ENCODE measurements around the gene SH2D2A. TPM values are rescaled to one million over a fixed set of nuclear protein-coding genes. Genes with fewer than 3 reads are reported as not detected.
"Not testable (repeated sequence)": the region's sequence is repeated elsewhere in the genome, so short reads cannot be mapped to it uniquely, and the experiment has no call there.

SH2D2A gene
- total RNA-seq, 1 donor from 2014 or later, result 1.0 TPM

DNA sequence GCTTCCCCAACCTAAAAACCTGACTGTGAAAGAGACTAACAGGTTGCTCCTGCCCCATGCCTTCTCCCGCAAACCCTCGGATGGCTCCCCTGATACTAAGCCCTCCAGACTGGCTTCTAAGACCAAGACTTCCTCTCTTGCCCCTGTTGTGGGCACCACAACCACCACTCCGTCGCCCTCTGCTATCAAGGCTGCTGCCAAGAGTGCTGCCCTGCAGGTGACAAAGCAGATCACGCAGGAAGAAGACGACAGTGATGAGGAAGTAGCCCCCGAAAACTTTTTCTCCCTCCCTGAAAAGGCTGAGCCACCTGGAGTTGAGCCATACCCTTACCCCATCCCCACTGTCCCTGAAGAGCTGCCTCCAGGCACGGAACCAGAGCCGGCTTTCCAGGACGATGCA is 30.0 kb downstream of the SH2D2A start:
- DNase-seq, result no peak
- no peak for ATAC-seq
- intact Hi-C loops (cut with micrococcal nuclease), result no loop called here

DNA sequence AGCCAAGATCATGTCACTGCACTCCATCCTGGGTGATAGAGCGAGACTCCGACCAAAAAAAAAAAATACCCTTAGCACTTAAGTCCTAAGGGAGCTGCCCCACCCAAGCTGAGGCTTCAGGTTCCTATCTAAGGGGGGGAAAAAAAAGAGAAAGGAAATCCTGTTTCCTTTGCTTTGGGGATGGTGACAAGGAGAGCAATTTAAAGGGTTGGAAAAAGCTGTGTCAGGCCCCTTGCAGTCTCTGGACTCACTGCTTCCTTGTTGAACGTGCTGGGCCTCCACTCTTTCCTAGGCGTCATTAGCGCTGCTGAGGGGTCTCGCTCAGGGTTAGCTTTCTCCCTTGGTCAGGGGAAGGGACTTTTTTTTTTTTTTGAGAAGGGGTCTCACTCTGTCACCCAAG is 31.2 kb downstream of the SH2D2A start:
- ATAC-seq (no peak), DNase-seq (no peak)
- intact Hi-C loops (cut with micrococcal nuclease), result no loop called here

- DNase-seq (no peak), ATAC-seq (no peak)
- intact Hi-C loops (cut with micrococcal nuclease), result no loop called here
Measured at GRCh38 chr1:156781585-156782186, 35.0 kb downstream of the SH2D2A start.

DNA sequence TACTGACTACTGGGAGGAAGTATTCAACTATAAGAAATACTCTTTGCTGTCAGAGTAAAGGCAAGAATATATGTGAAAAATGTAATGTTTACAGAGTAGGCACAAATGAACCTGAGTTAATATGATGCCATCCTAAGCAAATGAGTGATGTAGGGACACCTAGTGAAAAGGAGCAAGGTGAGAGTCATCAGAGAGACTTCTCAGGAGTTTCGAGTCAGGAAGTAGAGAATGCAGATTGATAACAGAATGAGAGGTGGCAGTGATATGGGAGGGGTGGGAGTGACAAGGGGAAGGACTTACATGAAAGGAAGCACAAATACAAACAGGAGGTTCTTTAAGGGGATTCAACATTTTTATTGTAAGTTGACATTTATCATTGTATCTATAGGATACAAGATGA is 39.1 kb downstream of the SH2D2A start:
- DNase-seq (no peak), ATAC-seq (no peak)
- intact Hi-C loops (cut with micrococcal nuclease), result no loop called here

GRCh38 chr1:156776942-156777341 is 39.7 kb downstream of the SH2D2A start:
- intact Hi-C loops (cut with micrococcal nuclease), result no loop called here
- ATAC-seq (no peak), DNase-seq (no peak)

- intact Hi-C loops (cut with micrococcal nuclease), result no loop called here
- DNase-seq, result no peak
- no peak for ATAC-seq
Measured at GRCh38 chr1:156775799-156776198, 40.8 kb downstream of the SH2D2A start.

DNA sequence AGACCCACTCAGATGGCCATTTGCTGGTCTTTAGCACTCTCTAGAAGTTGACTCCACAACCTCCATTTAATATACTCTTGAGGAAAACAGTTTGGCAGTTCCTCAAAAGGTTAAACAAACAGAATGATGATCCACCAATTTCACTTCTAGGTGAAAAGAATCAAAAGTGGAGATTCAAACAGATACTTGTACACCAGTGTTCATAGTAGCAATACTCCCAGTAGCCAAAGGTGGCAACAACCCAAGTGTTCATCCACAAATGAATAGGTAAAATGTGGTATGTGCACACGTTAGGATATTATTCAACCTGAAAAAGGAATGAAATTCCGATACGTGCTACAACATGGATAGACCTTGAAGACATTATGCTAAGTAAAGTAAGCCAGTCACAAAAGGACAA is 43.0 kb downstream of the SH2D2A start:
- DNase-seq (no peak), ATAC-seq (no peak)
- intact Hi-C loops (cut with micrococcal nuclease), result no loop called here

- intact Hi-C loops (cut with micrococcal nuclease), result no loop called here
- peak; percentile 74 for ATAC-seq
- peak; percentile 52 for DNase-seq
Measured at GRCh38 chr1:156772728-156773497, 43.7 kb downstream of the SH2D2A start.

DNA sequence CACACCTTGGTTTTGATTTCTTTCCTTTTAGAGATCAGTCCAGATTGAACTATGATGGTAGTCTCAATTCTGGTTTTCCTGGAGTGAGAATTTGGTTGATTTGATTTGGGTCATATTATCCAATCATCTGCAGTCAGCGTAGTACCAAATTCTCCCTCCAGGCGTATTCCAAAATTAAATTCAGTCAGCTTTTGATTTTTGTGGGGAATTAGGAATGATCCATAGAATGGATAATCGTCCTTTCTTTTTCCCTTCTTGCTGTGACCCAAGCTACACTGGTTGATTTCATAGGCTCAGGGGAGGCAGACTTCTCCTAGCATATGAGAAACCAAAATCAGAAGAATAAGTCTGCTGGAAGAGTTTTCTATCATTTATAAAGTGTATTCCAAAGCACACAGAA is 44.4 kb downstream of the SH2D2A start:
- intact Hi-C loops (cut with micrococcal nuclease), result no loop called here
- ATAC-seq (no peak), DNase-seq (no peak)

DNA sequence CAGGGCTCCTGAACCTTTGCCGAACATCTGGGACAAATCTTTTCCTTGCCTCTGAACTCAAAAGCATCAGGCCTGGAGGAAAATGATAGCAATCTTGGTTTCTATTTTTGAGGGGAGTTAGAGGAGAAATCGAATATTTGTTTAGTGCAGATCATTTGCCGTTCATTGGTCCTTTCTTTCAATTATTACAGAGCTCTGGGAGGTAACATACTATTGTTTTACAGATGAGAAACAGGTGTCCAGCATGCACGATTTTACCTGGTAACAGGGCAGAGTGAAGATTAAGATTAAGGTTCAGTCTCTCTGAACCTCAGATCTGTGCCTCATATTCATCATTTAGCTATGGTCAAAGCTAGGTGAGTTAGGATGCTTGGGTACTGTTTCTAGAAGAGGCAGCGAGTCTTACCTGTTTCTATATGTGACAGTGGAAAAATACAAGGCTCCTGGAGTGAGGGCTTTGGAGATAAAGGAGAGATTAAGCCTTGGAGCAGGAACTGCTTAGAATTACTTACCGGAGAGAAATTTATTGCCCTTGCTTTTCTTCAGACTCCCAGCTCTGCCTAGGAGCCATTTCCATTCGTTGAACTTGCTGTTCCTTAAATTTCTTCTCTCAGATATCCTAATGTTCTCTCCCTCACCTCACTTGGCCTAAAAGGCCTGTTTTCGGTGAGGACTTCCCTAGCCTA is 47.9 kb downstream of the SH2D2A start:
- DNase-seq, result no peak
- intact Hi-C loops (cut with micrococcal nuclease), result loop anchor here (5.0 kb wide), 1 partner anchor 41 kb away; the partner anchor contains the start of genes ISG20L2 and METTL25B

DNA sequence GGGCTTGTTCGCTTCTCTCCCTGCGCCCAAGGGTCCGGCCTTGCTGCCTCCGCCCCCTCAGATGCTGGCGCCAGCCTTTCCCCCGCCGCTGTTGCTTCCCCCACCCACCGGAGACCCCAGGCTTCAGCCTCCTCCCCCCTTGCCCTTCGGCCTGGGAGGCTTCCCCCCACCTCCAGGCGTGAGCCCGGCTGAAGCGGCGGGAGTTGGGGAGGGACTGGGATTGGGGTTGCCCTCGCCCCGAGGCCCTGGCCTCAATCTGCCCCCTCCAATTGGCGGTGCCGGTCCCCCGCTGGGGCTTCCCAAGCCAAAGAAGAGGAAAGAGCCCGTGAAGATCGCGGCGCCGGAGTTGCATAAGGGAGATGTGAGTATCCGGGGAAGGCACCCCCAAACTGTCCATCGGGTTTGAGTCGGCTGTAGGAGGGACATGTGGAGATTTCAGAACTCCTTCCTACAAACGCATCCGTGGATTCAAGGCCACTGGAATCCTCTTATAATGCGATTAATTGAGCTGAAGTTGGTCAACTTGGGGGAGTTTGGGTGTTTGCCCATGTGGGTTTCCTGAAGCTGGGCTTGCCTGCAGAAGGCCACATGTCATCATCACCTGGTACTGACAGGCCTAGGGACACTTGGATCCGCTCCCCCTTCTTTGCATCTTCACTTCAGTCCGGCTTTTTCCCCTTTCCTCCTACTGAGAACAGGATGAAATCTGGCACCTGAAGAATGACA is 48.6 kb downstream of the SH2D2A start:
- DNase-seq, result peak; percentile 45
- ATAC-seq, result peak; percentile 8
- intact Hi-C loops (cut with micrococcal nuclease), result loop anchor here (5.0 kb wide), 1 partner anchor 41 kb away; the partner anchor contains the start of genes ISG20L2 and METTL25B

More for the DNA sequence above, 47.9 kb downstream of the SH2D2A start:
- ATAC-seq, result no peak

GRCh38 chr1:156767101-156767878 is 49.4 kb downstream of the SH2D2A start, which contains the start of gene PRCC:
TSS of gene PRCC (plus strand) at chr1:156767535. CDS start at chr1:156767772, 237 bp downstream.
- ATAC-seq (peak; percentile 97), DNase-seq (peak; percentile 96)
- intact Hi-C loops (cut with micrococcal nuclease), result loop anchor here (5.0 kb wide), 1 partner anchor 40 kb away; the partner anchor contains the start of genes ISG20L2 and METTL25B

DNA sequence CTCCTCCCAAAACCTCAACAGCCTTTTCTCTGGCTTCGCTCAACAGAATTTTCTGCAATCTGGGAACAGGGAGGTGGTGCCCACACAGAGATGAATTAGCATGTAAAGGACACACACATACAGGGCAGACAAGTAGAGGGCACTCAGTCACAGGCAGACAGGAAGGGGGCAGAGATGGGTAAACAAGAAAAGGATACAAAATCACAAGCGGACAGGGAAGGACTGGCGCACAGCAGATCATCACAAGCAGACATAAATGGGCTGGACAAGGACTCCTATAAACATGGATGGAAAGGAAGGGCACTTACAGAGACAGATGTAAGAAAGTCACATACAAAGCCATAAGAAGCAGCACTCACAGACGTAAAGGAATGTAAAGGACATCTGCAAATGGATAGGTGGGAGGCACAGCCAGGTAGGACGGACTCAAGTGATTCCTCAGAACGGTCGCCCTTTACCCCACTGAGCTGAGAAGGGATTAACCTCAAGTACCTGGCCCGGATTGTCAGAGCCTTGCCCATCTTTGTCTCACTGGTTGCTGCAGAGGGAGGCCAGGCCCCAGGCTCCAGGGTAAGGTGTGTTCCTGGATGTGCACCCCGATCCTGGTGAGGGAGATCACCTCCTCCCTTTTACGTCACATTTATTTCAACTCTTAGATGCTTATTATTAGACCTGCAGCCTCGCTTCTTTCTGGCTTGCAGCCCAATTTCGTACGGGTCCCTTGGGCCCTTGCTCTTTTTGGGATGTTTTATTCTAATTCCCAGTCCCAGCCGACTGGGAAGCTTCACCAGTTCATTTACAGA is 50.1 kb downstream of the SH2D2A start:
- ATAC-seq (peak; percentile 16), DNase-seq (peak; percentile 47)
- intact Hi-C loops (cut with micrococcal nuclease), result loop anchor here (5.0 kb wide), 1 partner anchor 39 kb away; the partner anchor contains the start of genes ISG20L2 and METTL25B

DNA sequence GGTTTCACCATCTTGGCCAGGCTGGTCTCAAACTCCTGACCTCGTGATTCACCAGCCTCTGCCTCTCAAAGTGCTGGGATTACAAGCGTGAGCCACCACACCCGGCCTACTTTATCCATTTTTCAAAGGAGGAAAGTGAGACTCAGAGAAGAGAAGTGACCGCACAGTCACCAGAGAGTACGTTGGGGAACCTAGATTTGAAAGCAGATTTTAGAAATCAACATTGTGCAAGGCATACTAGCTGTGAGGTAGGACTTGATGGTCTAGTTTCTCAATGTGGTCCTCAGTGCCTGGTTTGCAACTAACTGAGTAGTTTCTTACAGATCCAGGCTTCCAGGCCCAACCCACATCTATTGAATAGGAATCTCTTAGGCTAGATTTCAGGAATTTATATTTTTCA is 51.0 kb downstream of the SH2D2A start:
- ATAC-seq, result no peak
- DNase-seq, result no peak
- intact Hi-C loops (cut with micrococcal nuclease), result loop anchor here (5.0 kb wide), 1 partner anchor 38 kb away; the partner anchor contains the start of genes ISG20L2 and METTL25B

GRCh38 chr1:156765136-156765535 is 51.5 kb downstream of the SH2D2A start:
- not testable (repeated sequence) for DNase-seq, ATAC-seq
- intact Hi-C loops (cut with micrococcal nuclease), result loop anchor here (5.0 kb wide), 1 partner anchor 38 kb away; the partner anchor contains the start of genes ISG20L2 and METTL25B

- no peak for ATAC-seq
- intact Hi-C loops (cut with micrococcal nuclease), result no loop called here
- no peak for DNase-seq
Measured at GRCh38 chr1:156760796-156761104, 55.9 kb downstream of the SH2D2A start.

GRCh38 chr1:156760092-156760795 is 56.4 kb downstream of the SH2D2A start:
- no peak for DNase-seq
- no peak for ATAC-seq
- intact Hi-C loops (cut with micrococcal nuclease), result no loop called here
